NT2/D1 (cell line): ENCODE data around the gene IL3RA.

Experiments used
- YY1 ChIP-seq: IDR thresholded peaks from 2 replicates; pipeline ENCODE4 v1.6.1; 2011; ENCODE audit not compliant: insufficient read length, insufficient read depth
- ZNF274 ChIP-seq: IDR thresholded peaks from 2 replicates; pipeline ENCODE4 v1.6.1; 2011; ENCODE audit warnings: mild to moderate bottlenecking, low read depth, low read length

GRCh38 chrX:1398431-1399340, 62.1 kb downstream of the IL3RA start:
- no peak for TF ChIP-seq ZNF274
- TF ChIP-seq YY1: no peak
